ENCODE results near the gene MXRA8.

DNA sequence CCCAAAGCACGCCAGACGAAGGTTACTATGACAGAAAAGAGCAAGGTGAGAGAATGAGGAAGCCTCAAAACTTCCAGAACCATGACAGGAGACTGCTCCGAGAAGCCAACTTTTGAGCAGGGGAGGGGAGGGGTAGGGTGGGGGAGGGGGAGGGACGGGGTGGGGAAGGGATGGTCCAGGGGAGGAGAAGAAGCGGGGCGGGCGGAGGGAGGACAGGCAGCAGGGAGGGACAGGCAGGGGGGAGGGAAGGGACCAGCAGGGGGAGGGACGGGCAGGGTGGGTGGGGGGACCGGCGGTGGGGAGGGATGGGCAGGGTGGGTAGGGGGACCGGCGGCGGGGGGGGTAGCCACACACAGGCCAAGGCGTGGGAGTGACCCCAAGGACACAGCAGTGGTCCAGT lies 35.9 kb downstream of the MXRA8 start:
- no peak for TF ChIP-seq SPI1 (IDR thresholded peaks at IDR 0.05; ENCODE audit: low read depth, low read length)
- TF ChIP-seq POLR2A (IDR thresholded peaks at IDR 0.05; ENCODE audit: low read depth, low read length) = no peak
- TF ChIP-seq POLR2AphosphoS5 (IDR thresholded peaks at IDR 0.05; ENCODE audit: low read depth, low read length) = no peak
- no peak for TF ChIP-seq PAX5 (IDR thresholded peaks at IDR 0.05; ENCODE audit: insufficient read depth, low read length, severe bottlenecking)
- no peak for TF ChIP-seq TAF1 (IDR thresholded peaks at IDR 0.05; ENCODE audit: low read depth, low read length)
